ENCODE results near the gene CAPN10. TPM values are rescaled to one million over a fixed set of nuclear protein-coding genes. Genes with fewer than 3 reads are reported as not detected.

CAPN10 gene
- total RNA-seq, 1 experiment from 2014 or later = 47.4 TPM

- H3K27ac Mint-ChIP-seq = no peak overlapping the region
- H2BK5ac ChIP-seq (ENCODE audit: insufficient read length, low read length) = no peak overlapping the region
- no peak overlapping the region for H3K56ac ChIP-seq (ENCODE audit: insufficient read length, low read depth, low read length)
- no peaks in the 10 kb centered on the region; a peak in 3 of 5 replicates for H3K9me3 Mint-ChIP-seq
- no peak overlapping the region for H3K18ac ChIP-seq (ENCODE audit: insufficient read length, low read depth, low read length)
- no peaks in the 10 kb centered on the region for H3K79me1 ChIP-seq (ENCODE audit: insufficient read depth, low read depth, low read length, poor library complexity, severe bottlenecking)
- no peak overlapping the region for H2BK20ac ChIP-seq (ENCODE audit: low read depth, low read length, poor library complexity, severe bottlenecking)
- H3K27ac ChIP-seq (ENCODE audit: insufficient read length, low read depth, low read length) = no peak overlapping the region
- TF ChIP-seq CTCF (conservative IDR thresholded peaks at IDR 0.05) = no peak
- H3T11ph ChIP-seq (ENCODE audit: low read length) = no peak overlapping the region
- H3K9me3 ChIP-seq (ENCODE audit: control insufficient read depth, low read depth, low read length) = no peaks in the 10 kb centered on the region
- H2BK15ac ChIP-seq (ENCODE audit: low read depth, low read length) = no peak overlapping the region
- H3K4me1 Mint-ChIP-seq = peaks cover 8 to 12% of the 10 kb centered on the region in 2 experiments
- no peak overlapping the region for H4K91ac ChIP-seq (ENCODE audit: insufficient read length, low read depth, low read length)
- H4K5ac ChIP-seq (ENCODE audit: insufficient read length, low read depth, low read length) = no peak overlapping the region
- H3K23me2 ChIP-seq (ENCODE audit: insufficient read length, low read depth, low read length, poor library complexity, severe bottlenecking) = no peaks in the 10 kb centered on the region
- no peak overlapping the region for H2AFZ ChIP-seq (ENCODE audit: low read length)
- no peak overlapping the region for H3K23ac ChIP-seq (ENCODE audit: insufficient read length, low read depth, low read length)
- no peak overlapping the region for H3K4me3 Mint-ChIP-seq
- no peak overlapping the region for H2BK12ac ChIP-seq (ENCODE audit: insufficient read length, low read depth, low read length)
- H2AK5ac ChIP-seq (ENCODE audit: insufficient read length, low read length) = no peak overlapping the region
- no peak overlapping the region for H4K8ac ChIP-seq (replicated peaks; ENCODE audit: insufficient read length, low read depth, low read length)
- no peak overlapping the region for H3K4ac ChIP-seq (ENCODE audit: low read depth, low read length)
- H3K27me3 ChIP-seq (ENCODE audit: insufficient read depth, low read length) = no peaks in the 10 kb centered on the region
- H3K79me2 ChIP-seq (ENCODE audit: insufficient read depth, low read length) = no peaks in the 10 kb centered on the region
- H3K4me2 ChIP-seq (ENCODE audit: insufficient read depth, insufficient read length, low read length) = no peak overlapping the region
- WGBS (ENCODE audit: extremely low coverage, insufficient read length, low lambda C conversion rate) = no CpG with 5 or more reads among the region's 14 CpGs
- H3K14ac ChIP-seq (ENCODE audit: insufficient read depth, low read length) = no peak overlapping the region
- H3K9ac ChIP-seq (ENCODE audit: extremely low read depth, insufficient read length, low read length) = no peak overlapping the region
- no peaks in the 10 kb centered on the region for H3K4me1 ChIP-seq (ENCODE audit: insufficient read depth, low read length)
- H3K27me3 Mint-ChIP-seq (ENCODE audit: low read depth) = peaks cover 38% of the 10 kb centered on the region
- H3K36me3 Mint-ChIP-seq (ENCODE audit: insufficient read depth in 1 of 3, low read depth in 3 of 3) = no peaks in the 10 kb centered on the region
- DNase-seq = peak; percentile 24
- no peak overlapping the region for H2BK120ac ChIP-seq (ENCODE audit: low read depth, low read length, poor library complexity, severe bottlenecking)
- H4K20me1 ChIP-seq (ENCODE audit: control insufficient read depth, insufficient read depth, insufficient read length) = no peaks in the 10 kb centered on the region
Measured at GRCh38 chr2:240644171-240644651, 57.7 kb downstream of the CAPN10 start.
